ENCODE measurements around the gene NHSL1.

Gene NHSL1

GRCh38 chr6:138498629-138499302 lies 528 bp downstream of the NHSL1 start:
- no peak for DNase-seq (ENCODE audit: low read depth, low spot score)

GRCh38 chr6:138497286-138497685 lies 2.0 kb downstream of the NHSL1 start:
- no peak for DNase-seq (ENCODE audit: low read depth, low spot score)

GRCh38 chr6:138494312-138494711 lies 5.0 kb downstream of the NHSL1 start:
- DNase-seq (ENCODE audit: low read depth, low spot score) = no peak

- DNase-seq (ENCODE audit: low read depth, low spot score) = peak; percentile 89
Observed at GRCh38 chr6:138493413-138493812, 5.9 kb downstream of the NHSL1 start.

GRCh38 chr6:138492871-138493270 lies 6.4 kb downstream of the NHSL1 start:
- no peak for DNase-seq (ENCODE audit: low read depth, low spot score)

- no peak for DNase-seq (ENCODE audit: low read depth, low spot score)
Observed at GRCh38 chr6:138492113-138492512, 7.2 kb downstream of the NHSL1 start.

- DNase-seq (ENCODE audit: low read depth, low spot score) = no peak
Observed at GRCh38 chr6:138491017-138491416, 8.3 kb downstream of the NHSL1 start.

GRCh38 chr6:138489846-138490245 lies 9.4 kb downstream of the NHSL1 start:
- no peak for DNase-seq (ENCODE audit: low read depth, low spot score)

GRCh38 chr6:138487102-138487604 lies 12.1 kb downstream of the NHSL1 start:
- DNase-seq (ENCODE audit: low read depth, low spot score) = no peak

GRCh38 chr6:138486249-138487101 lies 12.8 kb downstream of the NHSL1 start:
- no peak for DNase-seq (ENCODE audit: low read depth, low spot score)

GRCh38 chr6:138485586-138486248 lies 13.6 kb downstream of the NHSL1 start:
- DNase-seq (ENCODE audit: low read depth, low spot score) = no peak

- DNase-seq (ENCODE audit: low read depth, low spot score) = peak; percentile 24
Observed at GRCh38 chr6:138485005-138485545, 14.2 kb downstream of the NHSL1 start.

- DNase-seq (ENCODE audit: low read depth, low spot score) = no peak
Observed at GRCh38 chr6:138484018-138484731, 15.1 kb downstream of the NHSL1 start.

GRCh38 chr6:138482816-138483215 lies 16.5 kb downstream of the NHSL1 start:
- DNase-seq (ENCODE audit: low read depth, low spot score) = no peak

GRCh38 chr6:138480279-138480949 lies 18.9 kb downstream of the NHSL1 start:
- no peak for DNase-seq (ENCODE audit: low read depth, low spot score)

GRCh38 chr6:138477913-138478539 lies 21.3 kb downstream of the NHSL1 start:
- no peak for DNase-seq (ENCODE audit: low read depth, low spot score)

- no peak for DNase-seq (ENCODE audit: low read depth, low spot score)
Observed at GRCh38 chr6:138476116-138476515, 23.2 kb downstream of the NHSL1 start.

- DNase-seq (ENCODE audit: low read depth, low spot score) = no peak
Observed at GRCh38 chr6:138473144-138473543, 26.1 kb downstream of the NHSL1 start.

GRCh38 chr6:138468320-138469015 lies 30.8 kb downstream of the NHSL1 start:
- DNase-seq (ENCODE audit: low read depth, low spot score) = no peak

- DNase-seq (ENCODE audit: low read depth, low spot score) = no peak
Observed at GRCh38 chr6:138467901-138468300, 31.4 kb downstream of the NHSL1 start.

All from ELF-1 (cell line).